Osteocyte (in vitro differentiated cells): ENCODE data around the gene TP73. TPM values are rescaled to one million over a fixed set of nuclear protein-coding genes. Genes with fewer than 3 reads are reported as not detected.

Experiments
- DNase-seq: peaks from one replicate; pipeline ENCODE4 v3.0.0; 2021; ENCODE audit warnings: mixed read lengths; ENCODE audit not compliant: unreplicated experiment; ENCODE audit errors: extremely low spot score
- H3K27ac Mint-ChIP-seq: one replicate; pipeline ENCODE4 v1.8.0; 2021; ENCODE audit warnings: mild to moderate bottlenecking, mixed read lengths; ENCODE audit not compliant: unreplicated experiment
- H3K27me3 Mint-ChIP-seq: one replicate; pipeline ENCODE4 v1.8.0; 2021; ENCODE audit warnings: mixed read lengths; ENCODE audit not compliant: unreplicated experiment
- H3K36me3 Mint-ChIP-seq: one replicate; pipeline ENCODE4 v1.8.0; 2021; ENCODE audit warnings: mixed read lengths; ENCODE audit not compliant: unreplicated experiment
- H3K4me1 Mint-ChIP-seq: one replicate; pipeline ENCODE4 v1.8.0; 2021; ENCODE audit warnings: mixed read lengths; ENCODE audit not compliant: unreplicated experiment
- H3K4me3 Mint-ChIP-seq: one replicate; pipeline ENCODE4 v1.8.0; 2021; ENCODE audit warnings: mild to moderate bottlenecking, moderate library complexity, mixed read lengths; ENCODE audit not compliant: unreplicated experiment
- H3K9me3 Mint-ChIP-seq: one replicate; pipeline ENCODE4 v1.8.0; 2021; ENCODE audit warnings: mixed read lengths; ENCODE audit not compliant: unreplicated experiment
- CTCF ChIP-seq: fragments of 200-600 bp; sonication (generic); IDR thresholded peaks from 2 replicates; pipeline ENCODE4 v1.5.0; 2021; ENCODE audit warnings: antibody characterized with exemption, mild to moderate bottlenecking, moderate library complexity
- total RNA-seq: library from RNA; stranded (reverse); gene quantifications from 2 replicates; pipeline ENCODE4 v1.2.1, GENCODE V29; 2021

The TP73 gene
- total RNA-seq, 1 donor from 2014 or later, result 0.24 TPM

- H3K36me3 Mint-ChIP-seq, result peaks cover 11% of the 10 kb centered on the region
- H3K4me1 Mint-ChIP-seq, result peaks cover 30% of the 10 kb centered on the region
- no peak for TF ChIP-seq CTCF
- H3K4me3 Mint-ChIP-seq, result peak within 1 kb of the TSS; percentile 93
- no peaks in the 10 kb centered on the region for H3K27me3 Mint-ChIP-seq
- H3K9me3 Mint-ChIP-seq, result no peaks in the 10 kb centered on the region
- DNase-seq, result peak; percentile 99
- H3K27ac Mint-ChIP-seq, result peak within 1 kb of the TSS; percentile 75
Measured at GRCh38 chr1:3624200-3625136, 27.8 kb upstream of the TP73 start, which contains the start of gene TPRG1L. TSS of gene TPRG1L (plus strand) at chr1:3625015. CDS start at chr1:3625073, 58 bp downstream.

GRCh38 chr1:3625151-3625907, 27.0 kb upstream of the TP73 start:
- Mint-ChIP-seq H3K27me3 (no peaks in the 10 kb centered on the region), H3K27ac (no peak overlapping the region), H3K4me1 (peaks cover 30% of the 10 kb centered on the region), H3K4me3 (peak overlapping the region; percentile 93), H3K36me3 (peaks cover 13% of the 10 kb centered on the region), H3K9me3 (no peaks in the 10 kb centered on the region)
- DNase-seq, result no peak
- no peak for TF ChIP-seq CTCF

- TF ChIP-seq CTCF, result no peak
- Mint-ChIP-seq H3K9me3 (no peaks in the 10 kb centered on the region), H3K27me3 (no peaks in the 10 kb centered on the region), H3K4me3 (peak overlapping the region; percentile 93), H3K4me1 (peaks cover 30% of the 10 kb centered on the region), H3K27ac (no peak overlapping the region), H3K36me3 (peaks cover 13% of the 10 kb centered on the region)
- no peak for DNase-seq
Measured at GRCh38 chr1:3626025-3626424, 26.3 kb upstream of the TP73 start.

GRCh38 chr1:3627515-3628253, 24.6 kb upstream of the TP73 start:
- no peaks in the 10 kb centered on the region for H3K27me3 Mint-ChIP-seq
- H3K4me3 Mint-ChIP-seq, result no peak overlapping the region
- DNase-seq, result no peak
- H3K27ac Mint-ChIP-seq, result no peak overlapping the region
- H3K36me3 Mint-ChIP-seq, result peaks cover 13% of the 10 kb centered on the region
- no peak for TF ChIP-seq CTCF
- peaks cover 27% of the 10 kb centered on the region for H3K4me1 Mint-ChIP-seq
- no peaks in the 10 kb centered on the region for H3K9me3 Mint-ChIP-seq
